HEK293 (cell line): Measurements from ENCODE around the gene LRRC37A3.
"Not testable (repeated sequence)": the region's sequence is repeated elsewhere in the genome, so short reads cannot be mapped to it uniquely, and the experiment has no call there.

Experiments
- YY2 ChIP-seq: fragments of 450-650 bp; formaldehyde crosslinking; IDR thresholded peaks from 2 replicates; pipeline ENCODE4 v1.5.1; 2016; ENCODE audit warnings: missing biosample characterization, missing genetic modification characterization
- TF ChIP-seq, protein P1 (sequence below): fragments of 450-650 bp; formaldehyde crosslinking; IDR thresholded peaks from 2 replicates; pipeline ENCODE4 v1.5.1; 2016; ENCODE audit warnings: missing biosample characterization, missing genetic modification characterization

DNA sequence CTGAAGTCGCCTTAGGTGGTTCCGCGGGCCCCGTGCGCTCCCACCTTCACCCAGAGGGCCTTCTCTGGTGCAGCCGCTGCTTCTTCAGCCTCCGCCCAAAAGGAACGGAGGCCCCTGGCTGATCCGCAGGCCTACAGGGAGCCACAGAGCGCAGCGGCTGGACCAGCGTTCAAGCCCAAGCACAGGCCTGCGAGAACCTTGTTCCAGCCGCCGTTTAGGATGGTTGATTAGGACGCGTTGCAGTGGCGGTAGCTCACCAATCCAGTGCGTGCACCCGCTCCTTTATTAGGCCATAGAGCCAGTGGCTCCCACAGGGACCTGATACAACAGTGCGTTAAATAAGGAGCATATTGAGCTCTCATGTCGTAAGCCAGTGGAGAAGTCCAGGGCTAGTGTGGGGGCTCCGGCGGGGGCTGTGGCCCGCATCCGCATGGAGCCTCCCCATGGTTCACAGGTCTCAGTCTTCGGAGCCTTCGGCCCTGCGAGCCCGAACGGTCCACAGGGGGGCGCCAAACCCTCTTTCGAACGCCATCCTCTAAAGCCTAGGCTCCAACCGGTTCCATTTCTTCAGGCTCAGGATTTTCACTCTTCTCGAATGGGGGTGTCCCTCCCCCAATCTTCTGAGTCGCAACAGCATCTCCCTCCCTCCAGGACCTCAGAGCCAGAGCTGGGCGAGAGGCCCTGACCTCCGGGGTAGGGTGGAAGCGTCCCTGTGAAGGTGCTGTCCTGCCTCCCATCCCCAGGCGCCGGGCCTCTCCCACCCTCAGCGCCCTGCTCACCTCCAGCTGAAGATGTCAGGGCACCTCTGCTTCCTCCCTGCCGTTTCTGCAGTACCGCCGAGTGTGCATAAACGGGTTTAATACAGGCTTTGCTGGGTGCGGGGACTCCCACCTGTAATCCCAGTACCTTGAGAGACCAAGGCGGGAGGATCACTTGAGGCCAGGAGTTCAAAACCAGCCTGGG lies 71.5 kb downstream of the LRRC37A3 start:
- TF ChIP-seq, protein P1, sequence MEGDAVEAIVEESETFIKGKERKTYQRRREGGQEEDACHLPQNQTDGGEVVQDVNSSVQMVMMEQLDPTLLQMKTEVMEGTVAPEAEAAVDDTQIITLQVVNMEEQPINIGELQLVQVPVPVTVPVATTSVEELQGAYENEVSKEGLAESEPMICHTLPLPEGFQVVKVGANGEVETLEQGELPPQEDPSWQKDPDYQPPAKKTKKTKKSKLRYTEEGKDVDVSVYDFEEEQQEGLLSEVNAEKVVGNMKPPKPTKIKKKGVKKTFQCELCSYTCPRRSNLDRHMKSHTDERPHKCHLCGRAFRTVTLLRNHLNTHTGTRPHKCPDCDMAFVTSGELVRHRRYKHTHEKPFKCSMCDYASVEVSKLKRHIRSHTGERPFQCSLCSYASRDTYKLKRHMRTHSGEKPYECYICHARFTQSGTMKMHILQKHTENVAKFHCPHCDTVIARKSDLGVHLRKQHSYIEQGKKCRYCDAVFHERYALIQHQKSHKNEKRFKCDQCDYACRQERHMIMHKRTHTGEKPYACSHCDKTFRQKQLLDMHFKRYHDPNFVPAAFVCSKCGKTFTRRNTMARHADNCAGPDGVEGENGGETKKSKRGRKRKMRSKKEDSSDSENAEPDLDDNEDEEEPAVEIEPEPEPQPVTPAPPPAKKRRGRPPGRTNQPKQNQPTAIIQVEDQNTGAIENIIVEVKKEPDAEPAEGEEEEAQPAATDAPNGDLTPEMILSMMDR (tag by site-specific recombination) = not testable (repeated sequence)
- TF ChIP-seq YY2 (tag by site-specific recombination) = not testable (repeated sequence)
